Measurements from ENCODE around the gene DEPDC1B. TPM values are rescaled to one million over a fixed set of nuclear protein-coding genes. Genes with fewer than 3 reads are reported as not detected.
"Not testable (repeated sequence)": the region's sequence is repeated elsewhere in the genome, so short reads cannot be mapped to it uniquely, and the experiment has no call there.

Gene DEPDC1B
- total RNA-seq, 4 donors from 2014 or later, result 0.49 to 1.9 (median 1.3) TPM

GRCh38 chr5:60686157-60686556 is 13.8 kb downstream of the DEPDC1B start:
- Histone ChIP-seq H3K36me3 (no peaks in the 10 kb centered on the region), H3K4me1 (no peaks in the 10 kb centered on the region), H3K9me3 (no peaks in the 10 kb centered on the region), H3K4me3 (replicated peaks in 1 of 3) (no peak overlapping the region), H3K27me3 (no peaks in the 10 kb centered on the region), H3K27ac (no peak overlapping the region)
- TF ChIP-seq CTCF (IDR thresholded peaks at IDR 0.05) (no peak), POLR2A (IDR thresholded peaks at IDR 0.05) (no peak)
- WGBS, 2 donors, result 94% methylated on average over 4 of the region's 4 CpGs
- intact Hi-C loops (cut with DNase I), result no loop called here
- DNase-seq, result no peak

DNA sequence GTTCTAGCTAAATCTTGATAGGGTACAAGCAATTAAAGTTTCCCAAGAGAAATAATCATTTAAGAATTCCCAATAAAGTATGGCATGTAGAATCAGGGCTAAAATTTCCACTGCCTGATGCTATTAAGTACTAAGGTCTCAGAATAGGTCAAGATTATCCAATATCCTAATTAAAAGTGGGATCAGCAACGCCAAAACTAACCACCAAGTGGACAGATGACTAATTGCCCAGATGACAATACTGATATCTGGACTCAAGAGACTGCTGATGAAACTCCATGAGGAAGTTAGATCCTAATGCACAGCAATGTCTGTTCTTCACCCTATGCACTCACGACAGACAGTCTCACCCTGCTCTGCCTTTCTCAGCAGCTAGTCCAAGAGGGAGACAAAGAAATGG is 14.3 kb downstream of the DEPDC1B start:
- H3K27ac ChIP-seq, result no peak overlapping the region

GRCh38 chr5:60685028-60685427 is 14.9 kb downstream of the DEPDC1B start:
- intact Hi-C loops (cut with DNase I), result no loop called here
- Histone ChIP-seq H3K4me1 (no peaks in the 10 kb centered on the region), H3K27ac (no peak overlapping the region), H3K4me3 (replicated peaks in 1 of 3) (no peak overlapping the region), H3K9me3 (no peaks in the 10 kb centered on the region), H3K36me3 (no peaks in the 10 kb centered on the region), H3K27me3 (no peaks in the 10 kb centered on the region)
- no peak for DNase-seq
- no peak for TF ChIP-seq CTCF (IDR thresholded peaks at IDR 0.05)
- TF ChIP-seq POLR2A (IDR thresholded peaks at IDR 0.05), result no peak
- 96 to 97% methylated on average over 6 of the region's 6 CpGs for WGBS, 2 donors

More for the DNA sequence above, 14.3 kb downstream of the DEPDC1B start:
- no peaks in the 10 kb centered on the region for H3K4me1 ChIP-seq
- TF ChIP-seq POLR2A (IDR thresholded peaks at IDR 0.05), result no peak
- TF ChIP-seq CTCF (IDR thresholded peaks at IDR 0.05), result no peak
- H3K27me3 ChIP-seq, result no peaks in the 10 kb centered on the region
- no peak overlapping the region for H3K4me3 ChIP-seq (replicated peaks in 1 of 3)
- WGBS, 2 donors, result 82 to 87% methylated on average over 2 of the region's 2 CpGs
- H3K9me3 ChIP-seq, result no peaks in the 10 kb centered on the region
- H3K36me3 ChIP-seq, result no peaks in the 10 kb centered on the region
- intact Hi-C loops (cut with DNase I), result no loop called here
- no peak for DNase-seq

DNA sequence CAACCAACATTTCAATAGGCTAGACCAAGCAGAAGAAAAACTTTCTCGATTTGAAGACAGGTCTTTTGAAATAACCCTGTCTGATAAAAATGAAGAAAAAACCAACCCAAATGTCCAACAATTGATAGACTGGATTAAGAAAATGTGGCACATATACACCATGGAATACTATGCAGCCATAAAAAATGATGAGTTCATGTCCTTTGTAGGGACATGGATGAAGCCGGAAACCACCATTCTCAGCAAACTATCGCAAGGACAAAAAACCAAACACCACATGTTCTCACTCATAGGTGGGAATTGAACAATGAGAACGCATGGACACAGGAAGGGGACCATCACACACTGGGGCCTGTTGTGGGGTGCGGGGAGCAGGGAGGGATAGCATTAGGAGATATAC is 18.0 kb downstream of the DEPDC1B start:
- H3K4me3 ChIP-seq (replicated peaks in 1 of 3); DNase-seq: not testable (repeated sequence)
- WGBS, 2 donors, result 96 to 98% methylated on average over 5 of the region's 5 CpGs

DNA sequence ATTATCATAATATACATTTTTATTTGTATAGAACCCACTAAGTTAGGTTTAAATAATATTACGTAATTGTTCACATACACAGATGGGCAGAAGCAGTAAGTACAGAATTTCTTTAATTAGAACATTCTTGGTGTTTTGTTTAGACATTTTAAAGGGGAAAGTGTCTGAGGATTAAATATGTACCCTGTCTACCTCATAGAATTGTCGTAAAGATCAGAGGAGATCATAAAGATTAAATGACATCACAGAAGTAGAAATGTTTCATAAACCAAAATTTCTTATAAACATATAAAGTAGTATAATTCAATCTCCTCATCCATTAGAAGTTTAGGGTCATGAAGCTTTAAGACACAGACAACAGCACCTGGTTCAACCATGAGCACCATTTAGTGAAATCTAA is 20.1 kb downstream of the DEPDC1B start:
- Histone ChIP-seq H3K9me3 (no peaks in the 10 kb centered on the region), H3K36me3 (no peaks in the 10 kb centered on the region), H3K27ac (no peak overlapping the region), H3K4me1 (no peaks in the 10 kb centered on the region), H3K27me3 (no peaks in the 10 kb centered on the region), H3K4me3 (replicated peaks in 1 of 3) (no peak overlapping the region)
- WGBS, 2 donors, result 97% methylated on average over 2 of the region's 2 CpGs
- no peak for DNase-seq
- TF ChIP-seq POLR2A (IDR thresholded peaks at IDR 0.05) (no peak), CTCF (IDR thresholded peaks at IDR 0.05) (no peak)
- intact Hi-C loops (cut with DNase I), result no loop called here

More for the DNA sequence above, 18.0 kb downstream of the DEPDC1B start:
- intact Hi-C loops (cut with DNase I); H3K4me1 ChIP-seq; H3K36me3 ChIP-seq; H3K9me3 ChIP-seq; H3K27ac ChIP-seq; H3K27me3 ChIP-seq: not testable (repeated sequence)
